Measurements from ENCODE around the gene PKD2L1. TPM values are rescaled to one million over a fixed set of nuclear protein-coding genes. Genes with fewer than 3 reads are reported as not detected.

The PKD2L1 gene
- total and polyA plus RNA-seq, 9 of the 15 experiments (the other 6 are each of a cell fraction or from before 2014, with no cell fraction given), result not detected

- TF ChIP-seq MAX (CRISPR knock-in tag; IDR thresholded peaks at IDR 0.05), result peak; percentile 76
- 0 out of 2 replicates have a peak, but pooled peaks have one; percentile 14 for TF ChIP-seq L3MBTL2 (IDR thresholded peaks at IDR 0.05)
- TF ChIP-seq ZNF507 (tag; conservative IDR thresholded peaks at IDR 0.05), result no peak
- peak in 1 of 2 experiments; percentile 87; a peak in 1 of 4 replicates for TF ChIP-seq HDAC1 (IDR thresholded peaks at IDR 0.05)
- no peak for TF ChIP-seq NONO (IDR thresholded peaks at IDR 0.05; ENCODE audit: low read depth in 2 of 2, low read length in 1 of 2)
- no peak for TF ChIP-seq TEAD4 (IDR thresholded peaks at IDR 0.05; ENCODE audit: low read length)
- TF ChIP-seq TEAD4 (CRISPR knock-in tag; IDR thresholded peaks at IDR 0.05; ENCODE audit: borderline replicate concordance), result no peak
- TF ChIP-seq NFIX (CRISPR knock-in tag; IDR thresholded peaks at IDR 0.05; ENCODE audit: low read depth), result no peak
- TF ChIP-seq CC2D1A (IDR thresholded peaks at IDR 0.05), result no peak
- TF ChIP-seq MXI1 (IDR thresholded peaks at IDR 0.05; ENCODE audit: low read depth, low read length), result 0 out of 2 replicates have a peak, but pooled peaks have one; percentile 61
- TF ChIP-seq ZNF263 (CRISPR knock-in tag; IDR thresholded peaks at IDR 0.05; ENCODE audit: borderline replicate concordance), result no peak
- TF ChIP-seq SLC30A9 (CRISPR knock-in tag; IDR thresholded peaks at IDR 0.05), result no peak
- peak; percentile 76 to 82 for TF ChIP-seq NRF1 (conservative IDR thresholded peaks at IDR 0.05 in 1 of 2, IDR thresholded peaks at IDR 0.05 in 1 of 2)
Measured at GRCh38 chr10:100346351-100346764, 16.3 kb upstream of the PKD2L1 start (continued).
